ENCODE results near the gene FGF21. TPM values are rescaled to one million over a fixed set of nuclear protein-coding genes. Genes with fewer than 3 reads are reported as not detected.
A peak's percentile ranks its signal among the peaks of the same experiment; 100 is the strongest.

FGF21 gene
- total and polyA plus RNA-seq, 9 donors, result not detected

GRCh38 chr19:48770266-48770665, 14.9 kb downstream of the FGF21 start:
- Histone ChIP-seq H3K4me3 (no peak overlapping the region), H3K27me3 (no peaks in the 10 kb centered on the region), H3K36me3 (no peaks in the 10 kb centered on the region), H3K9me3 (no peaks in the 10 kb centered on the region), H3K4me1 (ENCODE audit: insufficient read depth) (peaks cover 8% of the 10 kb centered on the region), H3K27ac (no peak overlapping the region)
- intact Hi-C loops (cut with DNase I), result no loop called here
- TF ChIP-seq CTCF (IDR thresholded peaks at IDR 0.05) (no peak), POLR2A (IDR thresholded peaks at IDR 0.05) (no peak), EP300 (IDR thresholded peaks at IDR 0.05) (no peak)
- WGBS, 3 donors, result 72 to 90% (median 83%) methylated on average over 7 of the region's 7 CpGs
- no peak for DNase-seq

- Histone ChIP-seq H3K36me3 (no peaks in the 10 kb centered on the region), H3K27ac (no peak overlapping the region), H3K9me3 (no peaks in the 10 kb centered on the region), H3K4me3 (no peak overlapping the region), H3K4me1 (ENCODE audit: insufficient read depth) (peaks cover 8% of the 10 kb centered on the region), H3K27me3 (no peaks in the 10 kb centered on the region)
- intact Hi-C loops (cut with DNase I), result no loop called here
- no peak for DNase-seq
- no peak for TF ChIP-seq EP300 (IDR thresholded peaks at IDR 0.05)
- no peak for TF ChIP-seq POLR2A (IDR thresholded peaks at IDR 0.05)
- TF ChIP-seq CTCF (IDR thresholded peaks at IDR 0.05), result no peak
- WGBS, 3 donors, result 83 to 88% (median 83%) methylated on average over 20 of the region's 20 CpGs
Observed at GRCh38 chr19:48770734-48771472, 15.6 kb downstream of the FGF21 start.

- Histone ChIP-seq H3K9me3 (no peaks in the 10 kb centered on the region), H3K27me3 (no peaks in the 10 kb centered on the region), H3K36me3 (no peaks in the 10 kb centered on the region), H3K27ac (no peak overlapping the region), H3K4me3 (no peak overlapping the region), H3K4me1 (ENCODE audit: insufficient read depth) (peaks cover 8% of the 10 kb centered on the region)
- TF ChIP-seq CTCF (IDR thresholded peaks at IDR 0.05) (no peak), POLR2A (IDR thresholded peaks at IDR 0.05) (no peak), EP300 (IDR thresholded peaks at IDR 0.05) (no peak)
- DNase-seq, result peak in 2 of 5 donors; percentile 44 to 47
- 12 to 21% (median 16%) methylated on average over 13 of the region's 13 CpGs for WGBS, 3 donors
- intact Hi-C loops (cut with DNase I), result no loop called here
Observed at GRCh38 chr19:48772503-48772953, 17.2 kb downstream of the FGF21 start.

- no peak overlapping the region for H3K4me3 ChIP-seq
- H3K27me3 ChIP-seq, result no peaks in the 10 kb centered on the region
- DNase-seq, result no peak
- no peaks in the 10 kb centered on the region for H3K9me3 ChIP-seq
- WGBS, 3 donors, result 90 to 93% (median 91%) methylated on average over 5 of the region's 5 CpGs
- TF ChIP-seq CTCF (IDR thresholded peaks at IDR 0.05) (no peak), EP300 (IDR thresholded peaks at IDR 0.05) (no peak), POLR2A (IDR thresholded peaks at IDR 0.05) (no peak)
- H3K4me1 ChIP-seq (ENCODE audit: insufficient read depth), result peaks cover 4% of the 10 kb centered on the region
- intact Hi-C loops (cut with DNase I), result no loop called here
- no peak overlapping the region for H3K27ac ChIP-seq
- H3K36me3 ChIP-seq, result no peaks in the 10 kb centered on the region
Observed at GRCh38 chr19:48777139-48777538, 21.8 kb downstream of the FGF21 start.
